HG03432 (cell line): ENCODE measurements around the gene PRKRA.
A peak's percentile ranks its signal among the peaks of the same experiment; 100 is the strongest.
"Not testable (repeated sequence)": the region's sequence is repeated elsewhere in the genome, so short reads cannot be mapped to it uniquely, and the experiment has no call there.

Experiments
- ATAC-seq: cut with Tn5 transposase; IDR thresholded peaks from one replicate; pipeline ENCODE4 v1.9.1; 2021; ENCODE audit warnings: mild to moderate bottlenecking, moderate library complexity; ENCODE audit not compliant: unreplicated experiment

Gene PRKRA

DNA sequence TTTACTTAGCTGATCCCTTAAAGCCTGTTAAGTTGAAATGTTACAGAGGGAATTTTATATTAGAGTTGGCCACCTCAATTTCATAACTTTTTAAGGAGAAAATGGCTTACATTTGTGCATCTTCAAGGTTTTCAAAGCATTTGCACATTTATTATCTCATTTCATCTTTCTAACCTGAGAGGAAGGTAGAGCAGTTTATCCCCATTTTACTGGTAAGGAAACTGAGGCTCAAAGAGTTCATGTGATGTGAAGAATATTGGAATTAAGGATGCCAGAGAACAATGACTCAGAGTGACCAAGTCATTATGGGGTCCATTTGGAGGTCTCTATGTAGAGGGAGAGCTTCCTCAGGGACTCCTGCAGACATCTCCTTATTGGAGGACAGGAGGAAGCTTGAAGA is 35.0 kb downstream of the PRKRA start:
- ATAC-seq = no peak

DNA sequence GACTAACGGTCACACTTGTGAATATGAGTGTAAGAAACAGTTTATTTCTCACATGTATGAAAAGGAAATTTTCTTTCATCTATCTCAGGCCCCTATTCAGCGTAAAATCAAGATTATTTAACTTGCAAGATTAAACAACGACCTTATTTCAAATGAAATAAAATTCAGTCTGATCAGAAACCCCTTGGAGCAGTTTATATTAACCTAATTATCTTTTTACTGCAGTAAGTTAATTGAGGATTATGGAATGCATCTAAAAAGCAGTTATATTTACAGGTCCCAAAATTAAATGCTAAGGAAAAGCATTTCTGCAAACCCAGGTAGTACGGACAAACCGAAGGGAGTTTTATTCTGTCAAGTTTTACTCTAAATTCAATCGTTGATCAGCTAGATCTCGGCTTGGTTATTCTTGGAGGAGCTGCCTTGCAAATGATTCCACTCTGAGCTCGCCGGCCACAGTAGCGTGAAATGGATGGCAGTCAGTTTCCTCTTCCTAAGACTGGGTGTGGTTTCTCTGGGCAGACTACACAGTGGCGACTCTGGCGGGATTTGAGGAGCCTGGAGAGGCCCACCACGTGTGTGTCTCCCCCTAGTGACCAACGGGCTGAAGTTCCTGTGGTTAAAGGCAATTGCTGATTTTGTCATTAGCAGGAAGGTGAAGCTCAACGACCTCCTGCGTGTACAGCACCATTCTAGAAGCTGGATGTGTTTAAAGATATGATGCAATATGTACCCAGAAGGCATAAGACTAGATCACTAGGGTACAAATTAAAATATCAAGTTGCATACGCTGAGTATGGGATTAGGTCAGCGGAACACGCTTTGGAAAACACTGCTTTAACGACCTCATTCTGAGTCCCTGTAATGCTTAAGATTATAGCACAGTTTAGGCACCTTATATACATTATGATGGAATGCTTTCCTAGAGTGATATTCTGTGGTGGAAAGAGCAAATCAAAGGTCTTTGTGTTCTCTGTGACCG is 36.4 kb downstream of the PRKRA start:
- ATAC-seq = peak; percentile 77

DNA sequence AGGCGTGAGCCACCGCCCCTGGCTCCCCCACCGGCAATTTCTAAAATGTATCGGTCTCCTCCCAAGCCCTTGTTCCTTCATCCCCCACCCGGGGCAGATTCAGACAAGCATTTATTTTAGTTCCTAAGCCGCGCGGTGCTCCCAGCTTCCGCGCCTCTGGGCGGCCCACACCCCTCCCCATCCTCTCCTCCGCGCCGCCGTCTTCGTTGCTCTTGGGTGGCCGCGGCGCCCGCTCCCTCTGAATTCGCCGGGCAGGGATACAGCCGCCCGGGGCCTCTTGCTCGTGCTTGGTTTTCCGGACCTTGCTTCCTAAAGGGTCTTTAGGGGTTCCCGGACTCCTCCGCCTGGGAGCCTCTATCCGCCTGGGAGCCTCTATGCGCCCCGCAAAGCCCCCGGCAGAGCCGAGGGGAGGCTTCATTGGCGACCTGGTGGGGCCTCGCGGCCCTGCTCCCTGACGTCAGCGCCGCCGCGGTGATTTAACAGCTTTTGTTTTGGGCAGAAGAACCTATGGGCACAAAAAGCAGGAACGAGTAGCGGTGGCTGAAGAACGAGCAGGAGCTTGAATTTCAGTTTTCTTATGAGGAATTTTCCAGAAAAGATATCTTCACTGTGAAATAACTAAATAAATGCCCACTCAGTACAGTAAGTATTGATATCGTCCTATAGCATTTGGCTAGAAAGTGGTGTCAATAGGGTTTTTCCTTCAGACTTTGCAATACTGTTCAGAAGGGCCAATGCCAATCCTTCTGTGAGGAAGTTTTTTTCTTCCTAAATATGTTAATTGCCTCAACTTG is 37.3 kb downstream of the PRKRA start:
- ATAC-seq = peak; percentile 85

DNA sequence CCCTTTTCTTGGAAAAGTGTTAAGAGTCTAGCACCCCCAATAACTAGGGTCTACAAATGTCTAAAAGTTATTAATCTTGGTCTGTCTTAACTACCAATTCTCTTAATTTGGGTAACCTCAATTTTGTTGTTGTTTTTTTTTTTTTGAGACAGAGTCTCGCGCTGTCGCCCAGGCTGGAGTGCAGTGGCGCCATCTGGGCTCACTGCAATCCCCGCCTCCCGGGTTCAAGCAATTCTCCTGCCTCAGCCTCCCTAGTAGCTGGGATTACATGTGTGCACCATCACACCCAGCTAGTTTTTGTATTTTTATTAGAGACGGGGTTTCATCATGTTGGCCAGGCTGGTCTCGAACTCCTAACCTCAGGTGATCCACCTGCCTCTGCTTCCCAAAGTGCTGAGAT is 38.5 kb downstream of the PRKRA start:
- not testable (repeated sequence) for ATAC-seq

DNA sequence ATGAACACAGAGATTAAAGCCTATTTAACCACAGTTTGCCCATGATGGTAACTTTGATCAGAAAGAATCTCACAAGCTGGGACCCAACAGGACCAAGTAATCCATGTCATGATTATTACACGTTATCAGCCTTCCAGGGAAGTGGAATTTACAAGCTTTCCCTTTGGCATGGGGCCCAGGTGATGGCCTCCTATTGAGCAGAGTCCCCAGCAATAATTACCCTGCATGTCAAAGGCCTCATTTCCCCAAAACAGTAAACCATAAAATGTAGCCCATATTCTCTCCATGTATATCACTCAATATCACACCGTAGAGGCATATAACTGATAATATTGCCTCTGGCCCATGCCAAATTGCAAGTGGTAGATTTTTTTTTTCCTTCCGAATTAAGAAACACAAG is 38.9 kb downstream of the PRKRA start:
- no peak for ATAC-seq

DNA sequence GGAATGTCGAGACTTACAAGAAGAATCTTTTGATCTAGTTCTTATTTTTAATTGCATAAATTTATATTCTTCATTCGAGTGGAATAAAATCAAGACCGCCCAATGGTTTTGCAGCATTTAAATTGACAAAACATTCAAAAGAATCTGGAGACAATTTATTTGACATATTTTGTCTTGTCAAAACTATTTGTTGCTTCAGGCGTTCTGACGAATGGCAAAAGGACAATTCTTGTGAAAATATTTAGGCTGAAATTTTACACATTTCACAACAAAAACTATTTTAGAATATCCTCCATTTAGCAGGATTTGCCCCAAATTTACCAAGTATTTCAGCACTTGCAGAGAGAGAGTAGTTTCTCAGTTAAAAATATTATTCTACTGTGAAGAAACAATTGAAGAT is 41.7 kb downstream of the PRKRA start:
- no peak for ATAC-seq

DNA sequence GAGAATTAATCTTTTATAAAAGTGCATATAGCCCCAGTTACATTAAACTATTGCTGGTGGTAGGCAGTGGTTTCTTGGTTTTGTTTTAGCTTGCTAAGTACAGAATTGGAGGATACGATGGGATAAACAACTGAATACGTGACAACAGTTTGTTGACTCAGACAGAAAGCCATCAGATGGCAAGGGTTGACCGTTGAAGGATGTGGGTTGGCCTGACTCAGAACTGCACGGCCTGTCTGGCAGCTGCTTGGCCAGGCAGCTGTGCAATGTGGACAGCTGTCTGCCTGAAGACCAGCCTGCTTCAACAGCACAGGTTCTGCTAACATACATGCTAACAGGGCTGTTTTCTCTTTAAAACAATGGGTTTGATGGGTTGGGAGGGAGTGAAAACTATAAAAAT is 46.6 kb downstream of the PRKRA start:
- ATAC-seq = peak; percentile 99

DNA sequence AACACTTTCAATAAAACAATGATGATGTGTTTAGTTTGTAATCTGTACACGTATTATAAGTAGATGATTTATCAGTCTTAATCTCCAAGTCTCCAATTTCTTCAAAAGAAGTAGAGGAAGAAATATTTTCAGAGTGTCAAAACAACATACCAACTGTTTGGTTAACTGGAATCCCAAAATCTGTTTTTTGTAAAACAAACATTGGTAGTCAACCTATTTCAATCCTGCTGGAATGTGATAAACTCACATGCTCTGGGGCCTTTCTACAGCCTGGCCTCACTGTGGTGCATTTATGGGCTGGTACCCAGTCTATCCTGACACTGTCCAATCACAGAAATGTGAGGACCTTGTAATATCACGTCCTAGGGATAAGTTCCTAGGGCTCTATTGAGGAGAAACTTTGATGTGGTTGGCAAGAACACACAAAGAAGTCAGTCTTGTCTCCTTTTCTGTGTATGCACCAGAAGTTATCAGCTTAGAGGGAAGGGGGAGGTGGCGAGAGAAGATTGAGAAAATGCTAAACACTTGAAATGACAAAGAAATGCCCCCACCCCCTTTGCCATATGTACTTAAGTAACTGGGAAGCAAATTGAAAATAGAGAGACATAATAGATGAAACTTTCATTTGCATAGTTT is 47.2 kb downstream of the PRKRA start:
- peak; percentile 63 for ATAC-seq

DNA sequence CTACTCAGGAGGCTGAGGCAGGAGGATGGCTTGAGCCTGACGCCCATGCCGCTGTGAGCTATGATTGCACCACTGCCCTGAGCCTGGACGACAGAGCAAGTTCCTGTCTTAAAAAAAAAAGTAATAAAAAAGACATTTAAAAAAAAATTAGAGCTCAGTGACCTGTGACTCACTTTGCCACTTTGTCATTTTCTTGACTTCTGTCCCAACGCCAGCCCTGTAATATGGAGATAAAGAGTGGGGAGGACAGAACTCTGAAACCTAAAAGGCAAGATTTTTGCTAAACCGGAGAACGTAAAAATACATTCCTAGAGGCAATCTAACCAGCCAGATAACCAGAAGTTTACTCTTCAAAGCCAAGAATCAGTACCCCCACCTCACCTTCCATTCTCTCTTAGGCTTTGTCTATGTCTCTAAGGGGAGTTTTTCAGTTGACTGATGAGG is 49.0 kb downstream of the PRKRA start:
- ATAC-seq = no peak

DNA sequence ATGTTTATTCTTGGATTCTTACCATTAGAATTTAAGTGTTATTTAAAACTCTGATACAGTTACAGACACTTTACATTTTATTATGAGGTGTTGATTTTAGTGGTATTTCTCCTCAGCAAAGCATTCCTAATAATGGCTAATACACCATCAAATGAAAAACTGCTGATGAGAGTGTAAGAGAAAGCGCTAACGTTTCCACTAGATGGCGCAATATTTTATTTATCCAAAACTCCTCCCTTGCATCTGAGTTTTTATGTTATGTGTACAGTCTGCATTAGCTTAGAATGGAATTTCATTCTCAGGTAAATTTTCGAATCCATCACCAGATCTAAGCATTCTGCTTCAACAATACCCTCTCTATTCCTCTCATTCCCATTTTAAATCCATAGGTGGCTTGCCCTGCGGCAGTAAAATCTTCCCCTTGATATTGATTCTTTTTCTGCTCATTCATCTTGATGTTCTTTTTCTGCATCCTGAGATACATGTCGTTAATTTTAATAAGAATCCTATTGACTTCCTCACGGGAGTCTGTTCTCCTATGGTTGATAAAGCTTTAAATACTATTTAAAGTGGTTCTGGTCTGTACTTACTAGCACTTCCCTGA is 53.9 kb downstream of the PRKRA start:
- peak; percentile 93 for ATAC-seq

DNA sequence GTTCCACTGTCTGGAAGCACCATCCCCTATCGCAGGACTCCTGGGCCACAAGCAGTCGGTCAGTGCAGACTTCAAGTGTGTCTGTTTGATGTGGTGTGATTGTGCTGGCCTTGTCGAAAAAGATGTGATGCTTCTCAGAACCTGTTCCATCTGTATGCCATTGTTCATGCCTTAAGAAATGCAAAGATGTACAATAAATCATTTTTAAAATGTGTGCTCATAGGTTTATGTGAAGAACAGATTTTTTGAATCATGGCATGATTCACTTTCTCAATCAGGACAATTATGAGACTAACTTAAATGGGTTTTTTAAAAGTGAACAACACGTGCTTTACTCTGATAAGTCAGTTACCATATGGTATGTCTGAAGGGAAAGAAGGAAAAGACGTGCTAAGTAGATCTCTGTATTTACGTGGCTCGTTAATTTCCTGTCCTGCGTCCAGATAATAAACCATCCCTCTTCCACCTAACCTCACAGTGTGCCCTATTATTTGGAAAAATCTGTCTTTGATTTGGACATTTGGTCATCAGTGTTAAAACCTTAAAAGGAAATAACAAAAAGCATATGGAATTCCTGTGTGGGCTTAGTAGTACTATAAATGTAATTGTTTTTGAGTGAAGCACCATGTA is 54.9 kb downstream of the PRKRA start:
- no peak for ATAC-seq

DNA sequence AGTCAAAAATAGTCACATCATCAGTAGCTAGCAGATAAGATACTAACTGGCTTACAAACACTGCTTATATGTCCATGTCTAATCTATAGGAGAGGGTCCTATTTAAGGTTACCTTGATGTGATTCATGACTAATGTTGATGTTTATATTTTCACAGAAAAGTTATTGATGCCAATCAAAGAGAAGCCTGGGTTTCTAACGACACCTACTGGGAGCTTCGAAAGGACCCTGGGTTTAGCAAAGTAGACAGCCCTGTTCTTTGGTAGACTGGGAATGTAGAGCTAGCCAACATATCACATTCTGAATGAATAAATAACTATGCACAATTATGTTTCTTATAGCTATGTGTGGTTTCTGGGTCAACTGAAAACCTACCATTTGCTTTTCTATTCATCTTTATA is 55.7 kb downstream of the PRKRA start:
- no peak for ATAC-seq

DNA sequence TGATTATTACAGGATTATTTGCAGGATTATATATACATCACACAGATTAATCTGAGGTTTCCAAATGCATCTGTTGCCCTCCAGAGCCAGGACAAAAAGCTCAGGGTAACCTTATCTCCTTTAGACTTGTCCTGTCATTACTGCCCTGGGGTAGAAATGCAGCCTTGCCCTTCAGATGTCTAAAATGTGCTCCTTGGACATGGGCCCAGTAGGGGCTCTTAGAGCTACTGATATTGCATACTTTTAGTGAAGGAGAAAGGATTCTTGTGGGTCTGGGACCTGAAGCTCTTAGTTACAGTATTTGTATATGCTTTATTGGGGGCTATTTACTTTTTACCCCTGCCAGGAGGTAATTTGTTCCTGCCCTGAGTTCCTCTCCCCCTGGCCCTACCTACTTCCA is 56.1 kb downstream of the PRKRA start:
- no peak for ATAC-seq

DNA sequence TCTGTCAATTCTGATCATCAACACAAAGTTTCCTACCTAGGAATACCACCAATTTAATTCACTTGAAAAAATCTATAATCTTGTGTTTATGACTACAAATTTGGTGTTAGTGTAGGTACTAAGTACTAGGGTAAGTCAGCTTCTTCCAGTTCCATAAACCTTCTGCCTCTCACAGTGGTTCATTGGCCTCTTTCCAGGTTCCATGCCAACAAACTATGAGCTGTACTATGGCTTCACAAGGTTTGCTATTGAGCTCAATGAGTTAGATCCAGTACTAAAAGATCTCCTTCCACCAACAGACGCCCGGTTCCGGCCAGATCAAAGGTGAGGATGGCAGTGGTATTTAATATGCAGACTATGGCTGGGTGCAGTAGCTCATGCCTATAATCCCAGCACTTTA is 58.8 kb downstream of the PRKRA start:
- ATAC-seq = no peak

DNA sequence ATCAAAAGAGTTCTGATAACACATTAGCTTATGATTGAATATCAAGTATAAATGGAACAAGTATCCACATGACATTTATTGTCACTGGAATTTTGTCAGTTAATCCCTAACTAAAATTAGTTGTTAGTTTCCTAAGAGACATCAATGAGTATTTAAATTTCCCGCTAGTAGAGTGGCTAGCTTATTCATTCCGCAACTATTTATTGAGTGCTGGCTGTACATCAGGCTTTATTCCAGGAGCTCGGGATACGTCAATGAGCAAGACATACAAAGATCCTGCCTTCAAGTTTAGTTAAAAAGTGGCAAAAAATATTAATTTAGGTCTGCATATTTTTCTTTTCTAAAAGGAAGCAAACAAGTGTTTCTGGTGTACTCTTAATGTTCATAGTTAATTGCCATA is 59.3 kb downstream of the PRKRA start:
- no peak for ATAC-seq

DNA sequence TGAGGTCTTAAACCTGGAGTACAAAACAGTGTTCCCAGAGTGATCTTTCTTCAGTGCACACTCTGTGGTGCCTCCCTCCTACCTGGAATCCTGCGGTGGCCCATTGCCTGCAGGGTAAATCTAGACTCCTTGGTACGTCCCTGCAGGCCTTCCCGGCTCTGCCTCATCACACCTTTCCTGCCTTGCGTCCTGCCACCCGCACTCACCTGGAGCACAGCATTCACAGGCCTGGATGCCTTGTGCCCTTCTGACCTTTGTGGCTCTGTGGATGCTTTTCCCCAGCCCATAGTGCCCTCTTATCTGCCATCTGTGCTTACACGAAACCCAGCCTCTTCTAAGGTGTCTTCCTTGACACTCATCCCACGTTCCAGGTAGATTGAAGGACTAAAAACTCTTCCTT is 62.7 kb downstream of the PRKRA start:
- ATAC-seq = no peak

DNA sequence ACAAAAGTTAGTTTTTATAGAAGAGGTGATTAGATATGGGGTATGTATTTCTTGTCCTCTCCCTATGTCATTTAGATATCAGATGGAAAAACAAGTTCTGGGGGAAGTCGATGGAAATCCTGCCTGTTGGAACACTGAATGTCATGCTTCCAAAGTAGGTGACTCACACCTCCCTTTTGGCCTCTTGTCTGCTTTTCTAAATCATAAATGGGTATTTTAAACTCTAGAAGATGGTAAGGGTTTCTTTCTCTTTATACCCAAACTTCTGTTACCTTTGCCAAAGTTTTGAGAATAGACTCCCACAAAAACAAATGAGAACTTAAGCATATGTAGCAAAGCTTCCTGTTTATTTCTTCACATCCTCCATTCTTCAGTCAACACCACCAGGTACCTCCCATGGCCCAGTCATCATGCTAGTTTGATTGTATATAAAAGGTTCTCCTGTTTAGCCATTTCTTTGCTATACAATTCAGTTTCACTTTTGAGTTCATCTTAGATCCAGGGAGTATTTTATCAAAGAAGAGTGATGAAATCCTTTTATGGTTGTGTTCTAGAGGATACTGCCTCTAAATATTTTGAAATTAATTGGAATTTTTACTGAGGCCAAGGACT is 63.9 kb downstream of the PRKRA start:
- ATAC-seq = no peak

DNA sequence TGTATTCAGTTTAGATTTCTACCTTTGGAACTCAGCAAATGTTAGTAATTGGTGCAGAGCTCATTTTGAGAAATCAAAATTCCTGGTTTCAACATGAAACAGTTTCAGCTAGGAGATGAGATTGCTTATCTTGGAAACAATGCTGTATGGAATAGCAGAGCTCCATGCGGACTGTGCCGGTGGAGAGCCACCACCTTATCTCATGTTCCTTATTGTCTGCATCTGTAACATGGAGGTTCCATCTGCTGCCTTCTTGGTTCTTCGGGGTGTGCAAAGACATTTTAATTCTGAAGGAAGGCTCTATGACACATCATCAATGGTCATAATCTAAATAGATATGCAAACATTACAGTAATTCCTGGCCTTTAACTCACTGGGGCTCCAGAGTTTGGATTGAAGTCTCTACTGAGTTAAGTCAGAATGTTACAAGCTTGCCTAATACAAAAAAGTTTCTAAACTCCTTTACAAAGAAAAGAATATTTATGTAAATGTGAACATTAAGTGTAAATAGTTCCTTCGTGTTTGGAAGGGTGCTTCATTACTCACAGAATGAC is 65.3 kb downstream of the PRKRA start:
- ATAC-seq = no peak

DNA sequence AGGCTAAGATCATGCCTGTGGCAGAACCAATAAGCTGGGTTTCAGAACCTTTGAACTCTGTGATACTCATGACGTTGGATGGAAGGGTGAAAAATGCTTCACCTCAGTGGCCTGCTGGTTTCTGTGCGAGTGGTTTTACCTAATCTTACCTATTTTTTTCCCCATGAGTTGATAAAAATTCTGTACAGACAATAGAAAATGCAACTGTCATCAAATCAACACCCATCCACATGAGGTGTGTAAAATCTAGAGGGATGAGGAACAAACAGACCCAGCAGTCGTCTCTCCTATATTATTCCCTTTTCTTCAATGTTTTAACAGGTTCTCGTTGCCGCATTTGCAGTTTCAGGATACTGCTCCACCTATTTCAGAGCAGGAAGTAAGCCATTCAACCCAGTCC is 67.3 kb downstream of the PRKRA start:
- ATAC-seq = no peak
